OCI-LY7 (cell line): ENCODE results near the gene CYSLTR1. TPM values are rescaled to one million over a fixed set of nuclear protein-coding genes. Genes with fewer than 3 reads are reported as not detected.
"Not testable (repeated sequence)": the region's sequence is repeated elsewhere in the genome, so short reads cannot be mapped to it uniquely, and the experiment has no call there.

ENCODE experiments used
- BruUV-seq: library from RNA; stranded (reverse); fragments of 400-500 nt; replicated peaks from 2 replicates; lab custom pipeline; 2021; lab: Mats Ljungman, UMichigan
- CTCF ChIA-PET: fragments of 300-600 bp; sonication (Branson Sonifier 250); formaldehyde crosslinking; loops from one replicate; lab custom pipeline; 2022; ENCODE audit warnings: antibody characterized with exemption; ENCODE audit not compliant: unreplicated experiment; lab: Charles Lee
- POLR2A ChIA-PET: fragments of 300-600 bp; sonication (Branson Sonifier 250); formaldehyde crosslinking; loops from one replicate; lab custom pipeline; 2022; ENCODE audit warnings: antibody characterized with exemption; lab: Charles Lee
- DNase-seq: peaks from one replicate; pipeline ENCODE4 v3.0.0-alpha.2; 2015; ENCODE audit warnings: low spot score
- H2AFZ ChIP-seq: fragments of 200-600 bp; sonication (generic), shearing (Covaris generic); 2 replicates; pipeline ENCODE4 v1.6.1; 2014; ENCODE audit warnings: mild to moderate bottlenecking, antibody characterized with exemption, low read length, moderate library complexity
- H3K27ac ChIP-seq: fragments of 200-600 bp; sonication (generic); 2 replicates; pipeline ENCODE4 v1.5.1; 2014; ENCODE audit warnings: mixed run types, low read depth, mild to moderate bottlenecking, moderate library complexity, low read length, inconsistent platforms; ENCODE audit not compliant: poor library complexity, severe bottlenecking
- H3K36me3 ChIP-seq: fragments of 200-600 bp; sonication (generic); 2 replicates; pipeline ENCODE4 v1.6.1; 2014; ENCODE audit warnings: mild to moderate bottlenecking, antibody characterized with exemption, low read length, moderate library complexity, mixed read lengths; ENCODE audit not compliant: insufficient read depth
- H3K4me1 ChIP-seq: fragments of 200-600 bp; sonication (generic); 2 replicates; pipeline ENCODE4 v1.5.1; 2014; ENCODE audit warnings: mild to moderate bottlenecking, low read length; ENCODE audit not compliant: insufficient read depth, poor library complexity, severe bottlenecking
- H3K4me2 ChIP-seq: fragments of 200-600 bp; sonication (generic); 2 replicates; pipeline ENCODE4 v1.6.1; 2014; ENCODE audit warnings: mild to moderate bottlenecking, low read length
- H3K4me3 ChIP-seq: fragments of 200-600 bp; sonication (generic); 2 replicates; pipeline ENCODE4 v1.5.1; 2014; ENCODE audit warnings: mild to moderate bottlenecking, low read depth, low read length; ENCODE audit not compliant: poor library complexity, severe bottlenecking
- H3K79me2 ChIP-seq: fragments of 200-600 bp; sonication (generic); 2 replicates; pipeline ENCODE4 v1.6.1; 2016; ENCODE audit warnings: low read depth, mild to moderate bottlenecking, low read length, moderate library complexity, mixed read lengths; ENCODE audit not compliant: insufficient read depth
- H3K9me2 ChIP-seq: fragments of 200-600 bp; sonication (generic); 2 replicates; pipeline ENCODE4 v1.6.1; 2016; ENCODE audit warnings: mild to moderate bottlenecking, low read length, mixed read lengths; ENCODE audit not compliant: insufficient read depth
- H3K9me3 ChIP-seq: fragments of 200-600 bp; sonication (generic); 2 replicates; pipeline ENCODE4 v1.6.1; 2014; ENCODE audit warnings: mild to moderate bottlenecking, mixed run types, low read length, mixed read lengths
- H4K20me1 ChIP-seq: fragments of 200-600 bp; sonication (generic); 2 replicates; pipeline ENCODE4 v1.6.1; 2014; ENCODE audit warnings: mild to moderate bottlenecking, antibody characterized with exemption, low read length, moderate library complexity, mixed read lengths; ENCODE audit not compliant: insufficient read depth
- EZH2phosphoT487 ChIP-seq: fragments of 200-600 bp; sonication (generic); IDR thresholded peaks from 2 replicates; pipeline ENCODE4 v1.6.1; 2018; ENCODE audit warnings: low read depth, borderline replicate concordance, mild to moderate bottlenecking, mixed run types, antibody characterized with exemption, low read length, moderate library complexity, mixed read lengths
- intact Hi-C: fragments of 100-400 bp; cut with micrococcal nuclease; formaldehyde crosslinking; loops from one replicate; pipeline ENCODE4 v1.10.0; 2022; ENCODE audit not compliant: unreplicated experiment
- total RNA-seq, 2 experiments: library from RNA; depleted of rRNA in 1 of 2; stranded (reverse); fragments of >200 nt in 1 of 2; shearing (Covaris generic) in 1 of 2; gene quantifications; 2 replicates each; pipeline ENCODE4 v1.2.3, GENCODE V29; 2014 to 2022
- TF ChIP-seq, protein P1 (sequence below): fragments of 200-600 bp; sonication (generic); conservative IDR thresholded peaks from 2 replicates; pipeline ENCODE4 v1.5.1; 2014; ENCODE audit warnings: mild to moderate bottlenecking, antibody characterized with exemption, low read length, moderate library complexity, mixed read lengths

The CYSLTR1 gene
- total RNA-seq, 2 experiments from 2014 or later = 0.99 to 1.4 TPM

DNA sequence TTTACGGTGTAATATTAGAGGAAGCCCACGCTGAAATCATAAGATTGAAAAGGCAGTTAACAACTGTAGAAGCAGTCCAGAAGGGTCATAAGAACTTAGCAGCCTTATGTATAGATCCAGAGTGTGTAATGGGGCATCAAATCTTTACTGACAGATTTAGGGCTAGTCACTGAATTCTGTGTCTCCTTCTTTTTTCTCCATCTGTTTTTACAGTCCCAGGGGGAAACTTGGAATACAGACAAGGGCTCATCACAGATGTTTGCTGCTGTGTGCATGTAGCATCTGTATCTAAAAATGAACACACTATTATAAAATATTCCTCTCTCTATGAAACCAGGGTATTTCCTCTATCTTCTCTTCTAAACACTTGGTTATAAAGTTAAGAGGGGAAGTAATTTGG is 43.9 kb downstream of the CYSLTR1 start:
- POLR2A ChIA-PET = no interaction called here
- no peaks in the 10 kb centered on the region for H3K36me3 ChIP-seq
- H3K4me2 ChIP-seq = no peak overlapping the region
- DNase-seq = no peak
- CTCF ChIA-PET = no interaction called here
- no peak overlapping the region for H2AFZ ChIP-seq
- H4K20me1 ChIP-seq = no peaks in the 10 kb centered on the region
- no peaks in the 10 kb centered on the region for H3K79me2 ChIP-seq
- H3K27ac ChIP-seq = no peak overlapping the region
- intact Hi-C loops = no loop called here
- no peaks in the 10 kb centered on the region for H3K4me1 ChIP-seq
- H3K9me2 ChIP-seq = no peaks in the 10 kb centered on the region
- H3K4me3 ChIP-seq = no peak overlapping the region
- no TSS peak for BruUV-seq
- TF ChIP-seq, protein P1, sequence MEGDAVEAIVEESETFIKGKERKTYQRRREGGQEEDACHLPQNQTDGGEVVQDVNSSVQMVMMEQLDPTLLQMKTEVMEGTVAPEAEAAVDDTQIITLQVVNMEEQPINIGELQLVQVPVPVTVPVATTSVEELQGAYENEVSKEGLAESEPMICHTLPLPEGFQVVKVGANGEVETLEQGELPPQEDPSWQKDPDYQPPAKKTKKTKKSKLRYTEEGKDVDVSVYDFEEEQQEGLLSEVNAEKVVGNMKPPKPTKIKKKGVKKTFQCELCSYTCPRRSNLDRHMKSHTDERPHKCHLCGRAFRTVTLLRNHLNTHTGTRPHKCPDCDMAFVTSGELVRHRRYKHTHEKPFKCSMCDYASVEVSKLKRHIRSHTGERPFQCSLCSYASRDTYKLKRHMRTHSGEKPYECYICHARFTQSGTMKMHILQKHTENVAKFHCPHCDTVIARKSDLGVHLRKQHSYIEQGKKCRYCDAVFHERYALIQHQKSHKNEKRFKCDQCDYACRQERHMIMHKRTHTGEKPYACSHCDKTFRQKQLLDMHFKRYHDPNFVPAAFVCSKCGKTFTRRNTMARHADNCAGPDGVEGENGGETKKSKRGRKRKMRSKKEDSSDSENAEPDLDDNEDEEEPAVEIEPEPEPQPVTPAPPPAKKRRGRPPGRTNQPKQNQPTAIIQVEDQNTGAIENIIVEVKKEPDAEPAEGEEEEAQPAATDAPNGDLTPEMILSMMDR = no peak
- no peak for TF ChIP-seq EZH2phosphoT487
- no peaks in the 10 kb centered on the region for H3K9me3 ChIP-seq

DNA sequence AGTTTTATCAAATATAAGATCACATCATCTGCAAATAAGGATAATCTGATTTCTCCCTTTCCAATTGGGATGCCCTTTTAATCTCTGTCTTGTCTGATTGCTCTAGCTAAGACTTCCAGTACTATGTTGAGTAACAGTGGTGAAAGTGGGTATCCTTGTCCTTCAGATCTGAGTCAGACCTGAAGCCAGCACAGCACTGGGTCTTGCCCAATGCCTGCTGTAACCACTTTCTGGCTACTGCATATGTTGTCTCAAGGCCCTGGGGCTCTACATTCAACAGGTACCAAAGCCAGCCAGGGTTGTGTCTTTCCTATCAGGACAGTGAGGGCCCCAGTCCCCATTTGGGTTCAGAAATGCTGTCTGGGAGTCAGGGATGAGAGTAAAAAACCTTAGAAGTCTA is 90.3 kb downstream of the CYSLTR1 start:
- H3K4me1 ChIP-seq = no peaks in the 10 kb centered on the region
- no peaks in the 10 kb centered on the region for H3K9me2 ChIP-seq
- H4K20me1 ChIP-seq = no peaks in the 10 kb centered on the region
- no TSS peak for BruUV-seq
- intact Hi-C loops = no loop called here
- H3K4me2 ChIP-seq = no peak overlapping the region
- DNase-seq = no peak
- H3K4me3 ChIP-seq = no peak overlapping the region
- no peak overlapping the region for H2AFZ ChIP-seq
- H3K79me2 ChIP-seq = no peaks in the 10 kb centered on the region
- TF ChIP-seq, protein P1 = no peak
- TF ChIP-seq EZH2phosphoT487 = no peak
- H3K36me3 ChIP-seq = no peaks in the 10 kb centered on the region
- ChIA-PET CTCF (no interaction called here), POLR2A (no interaction called here)
- no peaks in the 10 kb centered on the region for H3K9me3 ChIP-seq
- no peak overlapping the region for H3K27ac ChIP-seq

DNA sequence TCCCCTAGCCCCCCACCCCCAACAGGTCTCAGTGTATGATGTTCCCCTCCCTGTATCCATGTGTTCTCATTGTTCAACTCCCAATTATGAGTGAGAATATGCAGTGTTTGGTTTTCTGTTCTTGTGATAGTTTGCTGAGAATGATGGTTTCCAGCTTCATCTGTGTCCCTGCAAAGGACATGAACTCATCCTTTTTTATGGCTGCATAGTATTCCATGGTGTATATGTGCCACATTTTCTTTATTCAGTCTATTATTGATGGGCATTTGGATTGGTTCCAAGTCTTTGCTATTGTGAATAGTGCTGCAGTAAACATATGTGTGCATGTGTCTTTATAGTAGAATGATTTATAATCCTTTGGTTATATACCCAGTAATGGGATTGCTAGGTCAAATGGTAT is 101.4 kb downstream of the CYSLTR1 start:
- H3K4me2 ChIP-seq, H3K36me3 ChIP-seq, H3K4me3 ChIP-seq, H4K20me1 ChIP-seq, intact Hi-C loops, DNase-seq, H3K9me3 ChIP-seq, CTCF ChIA-PET, H3K79me2 ChIP-seq, H3K9me2 ChIP-seq, BruUV-seq, POLR2A ChIA-PET, H2AFZ ChIP-seq, H3K4me1 ChIP-seq, H3K27ac ChIP-seq: not testable (repeated sequence)

Other genes starting within 250 kb of the CYSLTR1 start
- gene PGK1, start 223.4 kb downstream of the CYSLTR1 start, total RNA-seq (2014; rRNA removed; shearing (Covaris generic)) = 164 and 179 TPM in 2 replicates
- 293 and 433 TPM in 2 replicates for gene PGK1, start 223.4 kb downstream of the CYSLTR1 start, total RNA-seq (2022)
- 2.0 and 2.4 TPM in 2 replicates for gene TAF9B, start 188.0 kb downstream of the CYSLTR1 start, total RNA-seq (2014; rRNA removed; shearing (Covaris generic))
- gene TAF9B, start 188.0 kb downstream of the CYSLTR1 start, total RNA-seq (2022) = 0.92 and 0.93 TPM in 2 replicates